Peyer's patch (tissue), 4 donors: ENCODE results near the gene TMEM50A.
"Not testable (repeated sequence)": the region's sequence is repeated elsewhere in the genome, so short reads cannot be mapped to it uniquely, and the experiment has no call there.

ENCODE experiments used
- CTCF ChIP-seq, 6 experiments: fragments of 450-650 bp in 4 of 6; fragments of 200-600 bp in 2 of 6; sonication (generic) in 1 of 6; IDR thresholded peaks; one replicate each; pipeline ENCODE4 v1.5.1; 2017 to 2019; ENCODE audit warnings: antibody characterized with exemption in 6 of 6, mild to moderate bottlenecking in 3 of 6, moderate library complexity in 1 of 6
- POLR2A ChIP-seq, 2 donors: fragments of 450-650 bp; IDR thresholded peaks; one replicate each; pipeline ENCODE4 v1.5.1; 2017; ENCODE audit warnings: antibody characterized with exemption in 2 of 2, mild to moderate bottlenecking in 2 of 2, moderate library complexity in 2 of 2

- TF ChIP-seq CTCF, POLR2A (IDR thresholded peaks at IDR 0.05): not testable (repeated sequence)
These were observed 13.7 kb upstream of the TMEM50A start for GRCh38 chr1:25324407-25324806.
